ENCODE measurements around the gene PRPF19. TPM values are rescaled to one million over a fixed set of nuclear protein-coding genes. Genes with fewer than 3 reads are reported as not detected.

Gene PRPF19
- total and polyA plus RNA-seq, 9 donors: 32.6 to 94.5 (median 73.4) TPM

DNA sequence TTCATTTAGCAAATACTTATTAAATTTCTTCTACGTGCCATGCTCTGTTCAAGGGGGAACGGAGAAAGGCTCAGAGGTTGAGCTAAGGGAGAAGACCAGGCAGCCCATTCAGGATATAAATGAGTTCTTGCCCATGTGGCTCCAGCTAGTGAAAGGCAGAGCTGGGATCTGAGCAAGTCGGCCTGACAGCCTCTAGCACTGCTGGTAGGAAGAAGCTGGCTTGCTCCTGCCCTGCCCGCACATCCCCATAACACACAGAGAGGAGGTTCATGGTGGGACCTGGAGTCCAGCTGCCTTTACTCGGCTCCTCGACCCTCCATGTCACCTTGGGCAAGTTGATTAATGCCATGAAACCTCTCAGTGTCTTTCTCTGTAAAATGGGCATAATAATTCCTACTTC lies 43.6 kb upstream of the PRPF19 start:
- WGBS (ENCODE audit: insufficient coverage): 50% methylated on average over 2 of the region's 6 CpGs
- Histone ChIP-seq H3K27ac (ENCODE audit: low read length) (no peak overlapping the region), H3K4me1 (ENCODE audit: control insufficient read depth, insufficient read depth, low read length) (peaks cover 42% of the 10 kb centered on the region), H3K36me3 (ENCODE audit: control insufficient read depth, insufficient read depth, low read length) (peaks cover 4% of the 10 kb centered on the region), H3K4me3 (ENCODE audit: low read length) (peak overlapping the region; percentile 42), H3K27me3 (ENCODE audit: control insufficient read depth, insufficient read depth, low read length) (peaks cover 10% of the 10 kb centered on the region), H3K9me3 (replicated peaks; ENCODE audit: control insufficient read depth, low read depth, low read length) (no peaks in the 10 kb centered on the region)
- DNase-seq: no peak

GRCh38 chr11:60948250-60948649 lies 41.9 kb upstream of the PRPF19 start:
- Histone ChIP-seq H3K27me3 (ENCODE audit: control insufficient read depth, insufficient read depth, low read length) (peaks cover 10% of the 10 kb centered on the region), H3K36me3 (ENCODE audit: control insufficient read depth, insufficient read depth, low read length) (peaks cover 8% of the 10 kb centered on the region), H3K4me3 (ENCODE audit: low read length) (no peak overlapping the region), H3K4me1 (ENCODE audit: control insufficient read depth, insufficient read depth, low read length) (peaks cover 39% of the 10 kb centered on the region), H3K27ac (ENCODE audit: low read length) (peak overlapping the region; percentile 38), H3K9me3 (replicated peaks; ENCODE audit: control insufficient read depth, low read depth, low read length) (no peaks in the 10 kb centered on the region)
- WGBS (ENCODE audit: insufficient coverage): 79% methylated on average over 2 of the region's 5 CpGs
- DNase-seq: no peak

- Histone ChIP-seq H3K27me3 (ENCODE audit: control insufficient read depth, insufficient read depth, low read length) (peaks cover 10% of the 10 kb centered on the region), H3K9me3 (replicated peaks; ENCODE audit: control insufficient read depth, low read depth, low read length) (no peaks in the 10 kb centered on the region), H3K27ac (ENCODE audit: low read length) (peak overlapping the region; percentile 62), H3K4me3 (ENCODE audit: low read length) (no peak overlapping the region), H3K4me1 (ENCODE audit: control insufficient read depth, insufficient read depth, low read length) (peaks cover 40% of the 10 kb centered on the region), H3K36me3 (ENCODE audit: control insufficient read depth, insufficient read depth, low read length) (peaks cover 8% of the 10 kb centered on the region)
- WGBS (ENCODE audit: insufficient coverage): 0% methylated on average over 1 of the region's 2 CpGs
- DNase-seq: peak; percentile 41
Measured at GRCh38 chr11:60947700-60948099, 41.3 kb upstream of the PRPF19 start.

DNA sequence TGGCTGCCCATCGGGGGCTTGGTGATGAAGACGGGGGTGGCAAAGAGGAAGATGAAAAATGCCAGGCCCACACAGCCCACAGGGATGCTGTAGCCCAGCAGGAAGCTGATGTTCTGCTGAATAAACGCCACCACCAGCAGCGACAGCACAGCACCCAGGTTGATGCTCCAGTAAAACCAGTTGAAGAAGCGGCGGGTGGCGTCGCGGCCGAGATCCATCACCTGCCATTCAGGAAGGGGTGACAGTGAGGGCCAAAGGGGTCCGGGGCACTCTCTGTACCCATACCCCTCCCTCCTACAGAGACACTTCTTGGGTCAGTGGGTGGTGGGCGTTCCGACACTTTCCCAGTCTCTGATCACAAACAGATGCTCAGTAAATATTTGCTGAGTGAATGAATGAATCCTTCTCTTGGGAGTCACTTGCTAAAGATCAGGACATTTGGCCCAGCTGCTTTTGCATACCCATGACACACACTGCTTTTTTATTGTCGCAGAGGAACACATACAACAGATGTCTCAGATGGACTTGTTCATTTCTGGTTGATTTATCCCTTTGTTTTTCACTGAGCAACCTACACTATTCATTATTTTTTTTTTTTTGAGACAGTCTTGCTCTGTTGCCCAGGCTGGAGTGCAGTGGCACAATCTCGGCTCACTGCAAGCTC lies 40.3 kb upstream of the PRPF19 start:
- Histone ChIP-seq H3K4me1 (ENCODE audit: control insufficient read depth, insufficient read depth, low read length) (peaks cover 32% of the 10 kb centered on the region), H3K4me3 (ENCODE audit: low read length) (no peak overlapping the region), H3K36me3 (ENCODE audit: control insufficient read depth, insufficient read depth, low read length) (peaks cover 10% of the 10 kb centered on the region), H3K9me3 (replicated peaks; ENCODE audit: control insufficient read depth, low read depth, low read length) (no peaks in the 10 kb centered on the region), H3K27ac (ENCODE audit: low read length) (no peak overlapping the region), H3K27me3 (ENCODE audit: control insufficient read depth, insufficient read depth, low read length) (peaks cover 8% of the 10 kb centered on the region)
- peak; percentile 55 for DNase-seq
- 49% methylated on average over 3 of the region's 15 CpGs for WGBS (ENCODE audit: insufficient coverage)

- H3K27me3 ChIP-seq (ENCODE audit: control insufficient read depth, insufficient read depth, low read length): peaks cover 2% of the 10 kb centered on the region
- peaks cover 14% of the 10 kb centered on the region for H3K36me3 ChIP-seq (ENCODE audit: control insufficient read depth, insufficient read depth, low read length)
- H3K9me3 ChIP-seq (replicated peaks; ENCODE audit: control insufficient read depth, low read depth, low read length): no peaks in the 10 kb centered on the region
- H3K27ac ChIP-seq (ENCODE audit: low read length): no peak overlapping the region
- DNase-seq: no peak
- 85% methylated on average over 4 of the region's 5 CpGs for WGBS (ENCODE audit: insufficient coverage)
- no peak overlapping the region for H3K4me3 ChIP-seq (ENCODE audit: low read length)
- H3K4me1 ChIP-seq (ENCODE audit: control insufficient read depth, insufficient read depth, low read length): peaks cover 22% of the 10 kb centered on the region
Measured at GRCh38 chr11:60945295-60945667, 38.9 kb upstream of the PRPF19 start.

GRCh38 chr11:60944490-60945294 lies 38.3 kb upstream of the PRPF19 start:
- Histone ChIP-seq H3K36me3 (ENCODE audit: control insufficient read depth, insufficient read depth, low read length) (peaks cover 16% of the 10 kb centered on the region), H3K9me3 (replicated peaks; ENCODE audit: control insufficient read depth, low read depth, low read length) (no peaks in the 10 kb centered on the region), H3K4me1 (ENCODE audit: control insufficient read depth, insufficient read depth, low read length) (peaks cover 19% of the 10 kb centered on the region), H3K27ac (ENCODE audit: low read length) (no peak overlapping the region), H3K4me3 (ENCODE audit: low read length) (no peak overlapping the region), H3K27me3 (ENCODE audit: control insufficient read depth, insufficient read depth, low read length) (peaks cover 2% of the 10 kb centered on the region)
- no peak for DNase-seq
- 73% methylated on average over 7 of the region's 11 CpGs for WGBS (ENCODE audit: insufficient coverage)

DNA sequence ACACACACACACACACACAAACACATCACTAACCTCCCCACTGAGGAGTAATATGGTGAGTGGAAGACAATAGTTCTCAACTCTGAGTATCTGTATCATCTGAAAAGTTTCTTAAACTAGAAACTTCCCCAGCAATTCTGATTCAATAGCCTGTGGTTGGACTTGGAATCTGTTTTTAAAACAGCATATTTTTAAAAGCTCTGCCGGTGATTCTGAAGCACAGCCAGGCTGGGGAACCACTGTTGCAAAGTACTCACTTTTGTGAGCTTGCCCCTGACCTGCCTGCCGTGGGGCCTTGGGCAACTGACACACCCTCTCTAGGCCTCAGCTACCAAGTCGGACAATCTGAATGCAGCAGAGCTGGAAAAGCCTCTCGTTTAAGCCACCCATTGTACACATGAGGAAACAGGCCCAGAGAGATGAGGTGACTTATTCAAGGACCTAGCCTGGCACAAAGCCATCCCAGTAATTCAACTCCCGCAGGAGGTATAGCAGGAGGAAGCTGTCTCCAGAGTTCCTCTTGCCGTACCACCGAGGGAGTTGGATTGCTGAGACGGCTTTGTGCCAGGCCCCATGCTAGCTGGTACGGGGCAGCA lies 36.7 kb upstream of the PRPF19 start:
- peaks cover 14% of the 10 kb centered on the region for H3K4me1 ChIP-seq (ENCODE audit: control insufficient read depth, insufficient read depth, low read length)
- no peak overlapping the region for H3K4me3 ChIP-seq (ENCODE audit: low read length)
- no peaks in the 10 kb centered on the region for H3K9me3 ChIP-seq (replicated peaks; ENCODE audit: control insufficient read depth, low read depth, low read length)
- no peak for DNase-seq
- H3K27ac ChIP-seq (ENCODE audit: low read length): no peak overlapping the region
- WGBS (ENCODE audit: insufficient coverage): 20% methylated on average over 2 of the region's 9 CpGs
- peaks cover 2% of the 10 kb centered on the region for H3K27me3 ChIP-seq (ENCODE audit: control insufficient read depth, insufficient read depth, low read length)
- peaks cover 22% of the 10 kb centered on the region for H3K36me3 ChIP-seq (ENCODE audit: control insufficient read depth, insufficient read depth, low read length)

- WGBS (ENCODE audit: insufficient coverage): 78% methylated on average over 3 of the region's 4 CpGs
- no peak for DNase-seq
- no peak overlapping the region for H3K4me3 ChIP-seq (ENCODE audit: low read length)
- H3K27ac ChIP-seq (ENCODE audit: low read length): no peak overlapping the region
- peaks cover 9% of the 10 kb centered on the region for H3K4me1 ChIP-seq (ENCODE audit: control insufficient read depth, insufficient read depth, low read length)
- H3K9me3 ChIP-seq (replicated peaks; ENCODE audit: control insufficient read depth, low read depth, low read length): no peaks in the 10 kb centered on the region
- H3K27me3 ChIP-seq (ENCODE audit: control insufficient read depth, insufficient read depth, low read length): peaks cover 2% of the 10 kb centered on the region
- H3K36me3 ChIP-seq (ENCODE audit: control insufficient read depth, insufficient read depth, low read length): peaks cover 27% of the 10 kb centered on the region
Measured at GRCh38 chr11:60942219-60942618, 35.8 kb upstream of the PRPF19 start.

DNA sequence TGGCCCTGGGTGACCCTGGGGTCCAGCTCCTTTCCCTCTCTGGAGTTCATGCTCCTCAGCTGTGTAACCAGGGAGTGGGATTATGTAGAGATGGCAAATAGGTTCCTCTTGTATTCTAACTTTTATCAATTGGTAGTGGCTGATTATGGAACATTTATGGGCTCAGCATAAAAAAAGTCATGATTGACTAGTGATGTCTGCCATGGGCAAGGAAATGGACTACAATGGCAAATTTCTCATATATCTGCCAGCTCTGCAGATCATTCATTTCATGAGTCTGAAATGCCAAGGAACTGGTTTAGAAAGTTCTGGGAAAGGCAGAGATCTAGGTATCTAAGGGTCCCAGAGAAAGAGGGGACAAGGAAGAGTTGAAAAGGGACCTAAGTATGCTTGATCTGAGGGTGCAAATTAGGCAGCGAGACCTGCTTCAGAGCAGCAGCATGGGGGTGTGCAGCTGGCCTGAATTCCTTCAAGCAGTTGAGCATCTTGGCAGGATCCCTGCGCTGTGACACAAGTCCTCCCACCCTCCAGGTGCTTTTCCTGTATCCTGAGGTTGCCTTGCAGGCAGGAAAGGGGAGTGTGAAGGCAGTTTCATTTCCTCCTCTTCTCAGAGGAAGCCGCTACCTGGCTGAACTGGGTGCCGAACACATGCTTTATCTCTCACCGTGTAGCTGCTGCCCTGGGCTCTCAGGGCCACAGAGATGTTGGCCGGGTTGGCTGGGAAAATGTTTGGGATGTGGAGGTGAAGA lies 35.2 kb upstream of the PRPF19 start:
- DNase-seq: no peak
- no peak overlapping the region for H3K4me3 ChIP-seq (ENCODE audit: low read length)
- no peaks in the 10 kb centered on the region for H3K9me3 ChIP-seq (replicated peaks; ENCODE audit: control insufficient read depth, low read depth, low read length)
- peaks cover 11% of the 10 kb centered on the region for H3K4me1 ChIP-seq (ENCODE audit: control insufficient read depth, insufficient read depth, low read length)
- peaks cover 32% of the 10 kb centered on the region for H3K36me3 ChIP-seq (ENCODE audit: control insufficient read depth, insufficient read depth, low read length)
- 85% methylated on average over 2 of the region's 6 CpGs for WGBS (ENCODE audit: insufficient coverage)
- peaks cover 2% of the 10 kb centered on the region for H3K27me3 ChIP-seq (ENCODE audit: control insufficient read depth, insufficient read depth, low read length)
- no peak overlapping the region for H3K27ac ChIP-seq (ENCODE audit: low read length)

DNA sequence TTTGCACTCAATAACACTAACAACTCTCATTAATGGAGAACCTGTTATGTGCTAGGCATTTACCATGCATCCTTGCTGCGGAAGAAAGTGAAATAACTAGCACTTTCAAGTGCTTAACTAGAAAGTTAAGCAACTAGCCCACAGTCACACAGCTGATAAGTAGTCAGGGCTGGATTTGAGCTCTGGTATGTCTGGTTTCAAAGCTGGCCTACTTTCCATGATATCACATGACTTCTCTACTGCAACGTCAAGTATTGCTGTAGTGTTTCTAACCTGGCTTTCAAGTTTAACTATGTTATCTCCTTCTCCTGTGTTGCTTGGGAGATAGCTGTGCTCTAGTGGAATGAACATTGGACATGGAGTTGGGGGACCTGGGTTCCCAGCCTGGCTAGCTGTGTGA lies 33.5 kb upstream of the PRPF19 start:
- no peaks in the 10 kb centered on the region for H3K9me3 ChIP-seq (replicated peaks; ENCODE audit: control insufficient read depth, low read depth, low read length)
- H3K4me1 ChIP-seq (ENCODE audit: control insufficient read depth, insufficient read depth, low read length): peaks cover 10% of the 10 kb centered on the region
- WGBS (ENCODE audit: insufficient coverage): no CpG with 5 or more reads among the region's 2 CpGs
- H3K27ac ChIP-seq (ENCODE audit: low read length): no peak overlapping the region
- peaks cover 43% of the 10 kb centered on the region for H3K36me3 ChIP-seq (ENCODE audit: control insufficient read depth, insufficient read depth, low read length)
- no peak for DNase-seq
- H3K4me3 ChIP-seq (ENCODE audit: low read length): no peak overlapping the region
- H3K27me3 ChIP-seq (ENCODE audit: control insufficient read depth, insufficient read depth, low read length): no peaks in the 10 kb centered on the region
